ENCODE measurements around the gene N4BP2. TPM values are rescaled to one million over a fixed set of nuclear protein-coding genes. Genes with fewer than 3 reads are reported as not detected.

N4BP2 gene
- total and polyA plus RNA-seq, 2 of the 8 experiments (the other 6 are each of a cell fraction or from before 2014, with no cell fraction given): 4.4 to 44.7 TPM

GRCh38 chr4:40058121-40058520 is 1.5 kb downstream of the N4BP2 start (continued):
- no peak for TF ChIP-seq E2F6 (IDR thresholded peaks at IDR 0.05)
